GM19395 (cell line): ENCODE measurements around the gene SERGEF.

Source experiments
- ATAC-seq: cut with Tn5 transposase; IDR thresholded peaks from one replicate; pipeline ENCODE4 v1.9.1; 2021; ENCODE audit warnings: mild to moderate bottlenecking, moderate library complexity; ENCODE audit not compliant: unreplicated experiment

The SERGEF gene

DNA sequence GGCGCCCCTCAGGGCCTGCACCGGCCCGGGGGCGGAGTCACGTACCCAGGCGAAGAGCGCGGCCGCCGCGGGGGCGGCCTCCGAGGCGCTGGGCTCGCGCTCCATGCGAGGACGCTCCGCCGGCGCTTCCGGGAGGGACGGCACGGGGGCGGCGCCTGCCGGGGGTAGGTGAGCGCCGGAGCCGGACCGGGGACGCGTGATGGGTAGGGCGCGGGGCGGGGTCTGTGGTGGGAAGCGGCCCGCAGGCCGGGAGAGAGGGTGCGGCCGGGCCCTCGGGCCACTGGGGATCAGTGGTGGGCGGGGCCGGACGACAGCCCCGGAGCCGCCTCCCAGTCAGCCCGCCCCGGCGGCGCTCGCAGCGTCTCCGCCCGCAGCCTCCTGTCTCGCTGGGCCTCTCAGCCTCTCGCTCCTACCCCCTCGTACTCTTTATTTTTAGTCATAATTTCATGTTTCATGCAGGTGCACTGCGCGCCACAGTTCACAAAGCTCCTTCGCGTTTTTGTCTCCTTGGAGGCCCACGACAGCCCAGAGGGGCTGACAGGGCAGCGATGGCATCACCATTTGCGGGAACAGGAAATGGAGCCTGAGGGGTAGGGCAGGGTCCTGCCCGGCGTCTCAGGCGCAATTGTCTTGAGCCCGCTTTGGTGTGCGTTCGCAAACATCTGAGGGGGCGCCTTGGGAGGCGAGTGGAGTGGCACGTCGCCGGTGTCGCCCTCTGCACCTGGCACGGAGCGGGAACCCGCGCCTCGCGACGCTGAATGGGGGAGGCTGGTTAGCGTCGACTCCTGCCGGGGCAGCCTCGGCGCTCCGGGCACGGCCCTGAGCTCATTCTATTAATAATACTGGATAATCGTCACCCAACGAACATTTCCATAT is at the start of gene SERGEF:
Gene SERGEF, minus strand, starts transcription at position 142 of the 876 bp plus-strand sequence. Its CDS starts 37 bp downstream, at position 105.
- peak; percentile 93 for ATAC-seq

- ATAC-seq: no peak
Measured at GRCh38 chr11:18061351-18061750, 48.5 kb upstream of the SERGEF start.

DNA sequence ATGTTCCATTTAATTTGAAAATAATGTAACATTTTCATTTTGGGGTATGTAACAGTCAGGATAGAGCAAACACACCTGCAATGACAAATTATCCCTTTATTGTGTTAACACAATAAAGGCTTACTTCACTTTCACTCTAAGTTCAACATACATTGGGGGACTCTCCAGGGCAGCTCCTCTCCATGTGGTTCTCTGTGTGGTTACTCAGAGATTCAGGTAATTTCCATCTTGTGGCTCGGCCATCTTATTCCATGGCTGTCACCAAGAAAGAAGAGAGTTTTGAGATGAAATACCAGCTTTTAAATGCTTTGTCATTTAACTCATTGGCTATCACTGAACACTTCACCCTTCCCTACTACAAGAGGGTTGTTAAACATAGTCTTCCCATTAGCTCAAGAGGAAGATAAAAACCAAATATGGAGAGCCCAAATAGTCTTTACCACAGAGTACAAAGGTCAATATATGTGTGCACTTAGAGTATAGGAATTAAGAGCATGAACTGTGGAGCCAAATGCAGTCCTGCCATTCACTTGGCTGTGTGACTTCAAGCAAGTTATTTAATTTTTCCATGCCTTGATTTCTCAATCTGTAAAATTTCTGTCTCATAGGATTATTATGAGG is 43.8 kb upstream of the SERGEF start:
- ATAC-seq: no peak

GRCh38 chr11:18054511-18055103 is 41.8 kb upstream of the SERGEF start:
- ATAC-seq: no peak

DNA sequence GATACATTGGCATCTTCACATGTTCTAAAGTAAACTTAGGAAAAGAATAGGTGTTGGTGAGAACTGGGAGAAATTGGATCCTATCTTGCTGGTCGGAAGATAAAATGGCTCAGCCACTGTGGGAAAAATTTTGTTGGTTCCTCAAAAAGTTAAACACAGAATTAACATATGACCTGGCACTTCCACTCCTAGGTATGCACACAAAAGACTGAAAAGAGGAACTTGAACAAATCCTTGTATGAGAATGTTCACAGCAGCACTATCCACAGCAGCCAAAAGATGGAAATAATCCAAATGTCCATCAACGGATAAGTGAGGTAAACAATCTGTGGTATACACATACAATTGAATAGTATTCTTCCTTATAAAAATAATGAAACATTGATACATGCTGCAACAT is 38.0 kb upstream of the SERGEF start:
- ATAC-seq: no peak

GRCh38 chr11:18046116-18046777 is 33.4 kb upstream of the SERGEF start, which contains the start of gene TPH1:
TSS of gene TPH1 (minus strand) at chr11:18046269. CDS start at chr11:18040762, 5,507 bp downstream.
- ATAC-seq: no peak

DNA sequence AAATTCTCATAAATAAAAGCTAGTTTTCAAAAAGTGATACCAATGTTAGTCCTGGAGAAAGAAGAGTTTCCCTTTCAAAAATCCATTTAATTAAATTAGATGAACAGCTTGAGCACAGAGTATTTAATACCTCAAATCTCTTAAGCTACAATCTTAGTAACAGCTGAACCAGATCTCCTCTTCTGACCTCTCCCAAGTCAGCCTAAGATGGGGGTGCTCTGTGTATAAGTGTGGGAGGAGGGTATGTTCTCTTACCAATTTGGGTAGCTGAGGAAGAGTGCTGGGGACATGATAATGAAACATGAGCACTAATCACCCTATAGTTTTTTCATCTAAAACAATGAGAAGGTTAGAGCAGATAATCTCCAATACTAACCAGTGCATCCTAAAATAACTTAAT is 23.6 kb upstream of the SERGEF start:
- no peak for ATAC-seq

GRCh38 chr11:18027475-18027874 is 14.6 kb upstream of the SERGEF start:
- ATAC-seq: no peak

DNA sequence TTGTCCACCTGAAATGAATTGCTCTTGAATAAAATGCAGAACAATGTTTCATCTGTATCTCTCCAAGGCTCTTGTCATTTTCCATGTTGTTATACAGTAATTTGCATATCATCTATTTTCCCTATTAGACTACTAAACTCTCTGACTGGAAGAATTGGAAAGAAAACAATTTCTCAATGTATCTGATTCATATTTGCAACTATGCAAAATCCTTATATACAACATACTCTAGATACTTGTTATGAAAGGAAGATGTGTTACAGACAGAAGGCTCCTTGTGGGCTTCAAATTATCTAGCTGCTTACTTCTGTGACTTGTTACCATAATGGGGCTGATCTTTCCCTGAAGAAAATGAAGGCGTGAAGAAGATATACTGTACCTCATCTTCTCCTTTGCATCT is 9.6 kb upstream of the SERGEF start:
- no peak for ATAC-seq

DNA sequence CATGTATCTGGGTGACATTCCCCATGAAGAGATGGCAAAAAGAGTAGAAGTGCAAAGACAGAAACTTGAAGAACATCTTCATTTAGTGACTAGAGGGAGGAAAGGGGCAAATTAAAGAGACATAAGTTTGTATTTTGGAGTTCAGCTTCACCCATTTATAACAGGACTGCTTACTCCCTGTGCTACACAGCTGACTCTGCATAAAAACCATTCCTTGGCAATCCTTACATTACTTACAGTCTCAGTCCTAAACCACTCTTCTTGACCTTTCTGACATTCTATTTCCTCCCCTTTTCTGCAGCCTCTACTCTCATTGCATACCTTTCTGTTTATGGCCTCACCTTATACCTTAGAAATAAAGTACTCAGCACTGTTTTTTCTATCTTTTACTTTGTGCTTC is 6.8 kb upstream of the SERGEF start:
- ATAC-seq: no peak

DNA sequence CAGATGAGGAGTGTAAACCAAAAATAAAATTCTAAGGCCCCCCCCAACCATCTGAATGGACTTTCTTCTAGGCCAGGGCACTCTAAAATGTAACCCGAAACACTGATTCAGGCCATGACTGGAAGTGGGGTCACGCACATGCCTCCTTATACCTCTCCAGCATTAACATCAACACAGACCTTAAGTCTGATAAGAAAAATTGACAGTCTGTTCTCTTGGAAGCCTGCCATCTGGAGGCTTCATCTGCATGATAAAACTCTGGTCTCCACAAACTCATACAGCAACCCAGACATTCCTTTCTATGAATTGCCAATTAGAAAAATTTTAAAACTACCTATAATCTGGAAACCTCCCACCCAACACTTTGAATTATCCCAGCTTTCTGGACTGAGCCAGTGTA is 3.9 kb upstream of the SERGEF start:
- no peak for ATAC-seq

DNA sequence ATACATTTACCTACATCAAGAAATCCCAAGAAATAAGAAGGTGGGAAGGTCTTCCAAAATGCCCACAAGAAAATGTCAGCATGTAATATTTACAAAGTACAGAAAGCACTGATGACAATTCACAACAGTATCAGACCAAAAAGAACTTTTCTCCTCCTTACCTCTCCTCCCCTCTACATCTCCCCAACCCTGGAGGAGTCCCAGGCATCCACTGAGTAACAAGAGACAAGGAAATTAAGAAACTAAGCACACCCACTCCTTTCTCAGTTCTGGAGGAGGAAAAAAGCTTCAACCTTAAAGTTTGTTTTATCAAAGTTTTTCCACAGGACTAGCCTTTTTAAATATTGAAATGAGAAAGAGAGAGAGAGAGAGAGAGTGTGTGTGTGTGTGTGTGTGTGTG is 2.0 kb upstream of the SERGEF start:
- ATAC-seq: no peak

DNA sequence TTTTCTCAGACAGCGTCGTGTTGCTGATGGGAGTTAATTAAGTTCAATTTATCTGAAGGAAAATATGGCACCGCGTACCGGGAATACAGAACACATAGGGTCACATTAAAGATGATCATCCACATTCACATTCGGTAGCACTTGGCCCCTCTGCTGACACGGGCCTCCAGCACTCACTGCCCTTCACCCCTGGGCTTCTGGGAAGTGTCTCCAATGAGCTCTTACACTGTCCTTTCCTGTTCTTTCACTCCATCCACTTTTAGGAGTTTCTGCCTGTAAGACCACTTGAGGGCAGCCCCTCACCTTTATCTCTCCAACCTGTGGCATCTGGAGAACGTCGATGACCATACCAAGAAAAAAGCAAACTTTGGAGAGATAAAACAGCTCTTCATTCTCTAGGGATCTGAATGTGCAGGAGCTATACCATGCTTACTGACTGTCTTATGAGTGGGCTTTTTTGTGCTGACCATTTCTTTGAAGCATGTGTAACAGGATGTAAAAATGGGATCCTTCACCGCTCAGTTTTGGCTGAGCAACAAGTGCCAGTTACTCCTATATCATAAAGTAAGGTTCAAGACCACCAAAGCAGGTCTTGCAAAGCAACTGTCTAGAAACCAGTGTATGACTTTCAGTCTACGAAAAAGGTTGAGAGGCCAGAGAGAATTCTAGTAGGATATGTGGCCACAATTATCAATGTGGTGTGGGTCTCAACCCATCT is 1.1 kb upstream of the SERGEF start:
- ATAC-seq: no peak

DNA sequence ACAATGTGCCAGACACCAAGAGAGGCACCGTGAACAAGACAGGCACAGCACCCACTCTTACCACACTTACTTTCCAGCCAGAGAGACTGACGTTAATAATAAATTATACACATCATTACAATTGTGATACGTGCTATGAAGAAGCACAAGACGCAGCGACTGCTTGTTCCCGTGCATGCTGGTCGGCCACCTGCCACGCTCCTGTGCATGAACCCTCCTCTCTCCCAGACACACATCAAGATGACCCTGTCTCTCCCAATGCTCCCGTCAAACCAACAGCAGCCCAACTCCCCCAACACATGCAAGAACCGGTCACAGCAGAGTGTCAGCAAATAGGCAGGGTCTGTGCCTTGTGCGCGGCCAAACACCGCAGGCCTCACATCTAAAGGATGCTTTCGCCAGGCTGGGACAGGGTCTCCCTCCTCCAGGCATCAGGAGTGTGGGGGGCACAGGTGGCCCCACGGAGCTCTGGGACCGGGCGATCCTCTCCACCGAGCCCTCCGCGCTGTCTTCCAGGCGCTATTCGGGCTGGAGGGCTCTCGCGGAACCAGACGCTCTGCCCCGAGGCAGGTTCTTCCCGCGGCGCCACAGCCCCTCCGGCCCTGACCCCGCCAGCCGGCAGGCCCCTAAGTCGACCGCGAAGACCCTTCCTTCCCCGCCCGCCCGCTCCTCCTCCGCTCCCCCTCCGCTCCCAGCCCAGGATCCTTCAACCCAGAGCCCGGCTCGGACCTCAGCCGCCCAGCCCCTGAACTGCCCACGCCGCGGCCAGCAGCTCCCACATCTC is 533 bp downstream of the SERGEF start:
- ATAC-seq: peak; percentile 6

DNA sequence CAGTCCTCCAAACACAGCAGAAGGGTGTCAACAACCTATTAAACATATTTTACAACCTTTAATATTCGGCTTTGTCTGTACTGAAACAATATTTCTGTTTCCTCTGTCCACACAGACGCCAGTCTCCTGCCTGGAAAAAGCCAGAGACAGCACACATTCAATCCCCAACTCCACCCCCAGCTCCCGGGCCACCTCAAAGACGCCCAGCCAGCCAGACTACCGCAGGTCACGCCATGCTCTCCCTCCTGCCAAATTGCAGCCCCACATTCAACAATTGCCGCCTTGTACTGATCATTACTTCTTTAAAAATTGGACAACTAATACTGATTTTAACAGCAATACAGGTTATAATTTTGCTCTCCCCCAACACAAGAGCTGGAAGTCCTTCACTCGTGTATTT is 1.2 kb downstream of the SERGEF start:
- no peak for ATAC-seq

DNA sequence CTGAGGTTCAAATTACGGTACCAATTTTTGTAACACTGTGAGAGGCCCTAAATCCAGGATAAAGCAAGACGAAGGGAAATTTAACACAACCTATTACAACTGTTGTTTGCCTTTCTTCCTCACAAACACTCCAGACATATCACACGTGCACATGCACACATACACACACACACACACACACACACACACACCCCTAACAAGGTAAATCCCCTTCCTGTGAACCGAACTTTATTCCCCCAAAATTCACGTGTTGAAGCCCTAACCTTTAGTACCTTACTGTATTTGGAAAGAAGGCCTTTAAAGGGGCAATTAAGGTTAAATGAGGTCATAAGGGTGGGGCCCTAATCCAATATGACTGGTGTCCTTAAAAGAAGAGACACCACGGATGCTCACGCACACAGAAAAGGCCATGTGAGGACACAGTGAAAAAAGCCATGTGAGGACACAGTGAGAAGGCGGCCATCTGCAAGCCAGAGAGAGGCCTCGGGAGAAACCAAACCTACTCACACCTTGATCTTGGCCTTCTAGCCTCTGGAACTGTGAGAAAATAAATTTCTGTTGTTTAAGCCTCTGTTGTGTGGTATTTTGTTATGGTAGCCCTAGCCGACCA is 1.8 kb downstream of the SERGEF start:
- ATAC-seq: no peak

DNA sequence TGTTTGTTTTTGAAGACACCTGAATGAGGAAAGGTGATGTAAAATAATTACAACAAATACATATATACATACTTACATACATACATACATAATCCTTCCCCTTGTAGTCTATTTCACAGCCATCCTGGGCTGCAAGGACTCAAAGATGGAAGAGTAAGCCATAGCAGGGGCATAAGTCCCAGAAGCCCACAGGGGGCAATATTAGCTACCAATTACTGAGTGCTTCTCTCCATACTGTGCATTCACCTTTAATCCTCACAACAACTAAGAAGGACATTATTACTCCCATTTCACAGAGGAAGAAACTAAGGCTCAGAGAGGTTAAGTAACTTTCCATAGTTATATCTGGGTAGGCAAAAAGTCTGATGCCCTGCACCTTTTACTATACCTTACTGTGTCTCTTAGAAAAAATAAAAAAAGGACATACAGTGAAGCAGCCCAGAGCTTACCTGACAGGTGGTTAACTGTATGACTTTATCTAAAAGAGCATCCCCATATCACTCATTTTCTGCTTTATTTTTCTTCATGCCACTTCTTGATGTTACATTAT is 2.7 kb downstream of the SERGEF start:
- ATAC-seq: no peak

DNA sequence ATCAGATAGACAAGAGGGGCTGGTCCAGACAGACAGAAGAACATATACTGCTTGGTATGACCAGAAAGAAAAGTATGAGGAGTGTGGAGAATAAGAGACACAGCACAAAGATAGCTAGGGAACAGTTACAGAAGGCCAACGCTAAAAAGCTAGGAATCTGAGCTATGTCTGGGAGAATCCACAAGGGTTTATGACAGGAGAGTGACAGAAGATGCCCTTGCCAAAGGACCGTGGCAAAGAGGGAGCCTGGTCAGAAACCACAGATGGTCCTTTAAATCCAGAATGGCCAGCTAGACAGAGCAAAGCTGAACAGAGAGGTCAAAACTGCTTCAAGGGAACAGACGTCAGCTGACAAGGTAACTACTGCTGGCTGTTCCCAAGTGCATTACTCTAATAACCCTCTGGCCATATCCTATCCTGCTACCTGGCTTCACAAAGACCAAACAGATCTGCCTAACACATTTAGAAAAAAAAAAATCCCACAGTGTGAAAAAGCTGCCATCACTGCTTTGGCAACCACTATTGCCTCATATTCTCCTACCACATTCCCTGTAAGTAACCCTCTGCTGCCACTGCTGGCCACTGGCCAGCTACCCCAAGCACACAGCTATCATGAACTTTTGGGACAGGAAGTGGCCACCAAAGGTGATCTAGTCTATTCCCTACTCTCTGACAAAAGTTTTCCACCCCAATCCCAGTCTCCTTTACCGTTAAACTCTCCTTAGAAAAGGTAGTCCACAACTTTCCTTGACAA is 7.3 kb downstream of the SERGEF start:
- no peak for ATAC-seq

DNA sequence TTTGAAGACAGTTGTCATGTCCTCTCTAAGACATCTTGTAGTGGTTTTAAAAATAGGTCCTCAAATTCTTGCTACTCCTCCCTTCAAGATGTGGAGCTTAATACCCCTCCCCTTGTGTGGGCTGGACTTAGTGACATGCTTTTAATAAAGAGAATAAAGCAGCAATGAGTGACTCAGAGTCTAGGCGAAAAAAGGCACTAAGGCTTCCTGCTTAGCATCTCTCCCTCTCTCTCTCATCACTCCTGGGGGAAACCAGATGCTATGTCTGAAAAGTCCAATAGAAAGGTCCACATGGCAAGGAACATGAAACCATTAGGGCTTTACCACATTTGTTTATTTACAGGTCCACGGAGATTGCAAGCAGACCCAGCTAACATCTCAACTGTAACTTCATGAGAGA is 11.7 kb downstream of the SERGEF start:
- no peak for ATAC-seq
